GM12878 (cell line): ENCODE data around the gene TBX15. TPM values are rescaled to one million over a fixed set of nuclear protein-coding genes. Genes with fewer than 3 reads are reported as not detected.

Source experiments
- BACH1 ChIP-seq: fragments of 450-650 bp; IDR thresholded peaks from 2 replicates; pipeline ENCODE4 v1.6.1; 2017; ENCODE audit warnings: mild to moderate bottlenecking, borderline replicate concordance
- BHLHE40 ChIP-seq, 2 experiments: fragments of 450-650 bp in 1 of 2; IDR thresholded peaks; 2 replicates each; pipeline ENCODE4 v1.6.1; 2011 to 2017; ENCODE audit warnings: low read depth in 2 of 2, borderline replicate concordance in 1 of 2, improper control_type of control experiment in 1 of 2, low read length in 1 of 2, mild to moderate bottlenecking in 1 of 2
- BMI1 ChIP-seq: fragments of 450-650 bp; IDR thresholded peaks from 2 replicates; pipeline ENCODE4 v1.6.1; 2016; ENCODE audit warnings: mild to moderate bottlenecking, moderate library complexity, borderline replicate concordance
- CBX5 ChIP-seq: sonication (generic); IDR thresholded peaks from 2 replicates; pipeline ENCODE4 v1.6.1; 2016; ENCODE audit warnings: low read depth, moderate library complexity, mild to moderate bottlenecking, inconsistent platforms
- CEBPB ChIP-seq, 2 experiments: fragments of 150-350 bp in 1 of 2; IDR thresholded peaks; 2 replicates each; pipeline ENCODE4 v1.6.1; 2012 to 2014; ENCODE audit warnings: low read depth in 2 of 2, low read length in 2 of 2, borderline replicate concordance in 1 of 2, inconsistent platforms in 1 of 2
- CHD2 ChIP-seq: IDR thresholded peaks from 2 replicates; pipeline ENCODE4 v1.6.1; 2011; ENCODE audit warnings: low read depth, low read length, improper control_type of control experiment, borderline replicate concordance
- CTCF ChIP-seq, 3 experiments: IDR thresholded peaks in 2 of 3; conservative IDR thresholded peaks in 1 of 3; 2 replicates each; pipeline ENCODE4 v1.5.1; 2011; ENCODE audit warnings: low read depth in 3 of 3, low read length in 3 of 3, mild to moderate bottlenecking in 3 of 3, control low read depth in 2 of 3, moderate library complexity in 2 of 3, inconsistent platforms in 1 of 3, mixed read lengths in 1 of 3; ENCODE audit not compliant: control insufficient read depth in 2 of 3, insufficient read depth in 1 of 3; ENCODE audit errors: extremely low read depth in 1 of 3
- GABPA ChIP-seq: IDR thresholded peaks from 2 replicates; pipeline ENCODE4 v1.6.1; 2014; ENCODE audit warnings: antibody characterized with exemption, low read depth, mild to moderate bottlenecking, inconsistent platforms
- IKZF2 ChIP-seq, 2 experiments: fragments of 450-650 bp; IDR thresholded peaks; 2 replicates each; pipeline ENCODE4 v1.6.1; 2017; ENCODE audit warnings: mild to moderate bottlenecking in 2 of 2, moderate library complexity in 2 of 2
- KAT2A ChIP-seq: conservative IDR thresholded peaks from 2 replicates; pipeline ENCODE4 v1.6.1; 2011; ENCODE audit warnings: low read depth, low read length; ENCODE audit not compliant: control insufficient read depth
- KLF5 ChIP-seq: fragments of 450-650 bp; IDR thresholded peaks from 2 replicates; pipeline ENCODE4 v1.6.1; 2014; ENCODE audit warnings: mild to moderate bottlenecking; ENCODE audit not compliant: partially characterized antibody
- MEF2A ChIP-seq: IDR thresholded peaks from 2 replicates; pipeline ENCODE4 v1.6.1; 2011; ENCODE audit warnings: low read depth, mild to moderate bottlenecking, low read length, moderate library complexity; ENCODE audit not compliant: insufficient read depth
- MTA2 ChIP-seq: fragments of 450-650 bp; IDR thresholded peaks from 2 replicates; pipeline ENCODE4 v1.6.1; 2016; ENCODE audit warnings: low read depth, mild to moderate bottlenecking, moderate library complexity
- MTA3 ChIP-seq: IDR thresholded peaks from 2 replicates; pipeline ENCODE4 v1.6.1; 2012; ENCODE audit warnings: low read length, inconsistent platforms, borderline replicate concordance
- MXI1 ChIP-seq: fragments of 150-350 bp; IDR thresholded peaks from 2 replicates; pipeline ENCODE4 v1.6.1; 2011; ENCODE audit warnings: low read depth, mild to moderate bottlenecking, inconsistent platforms, low read length, improper control_type of control experiment
- NBN ChIP-seq: fragments of 450-650 bp; IDR thresholded peaks from 2 replicates; pipeline ENCODE4 v1.6.1; 2016
- PML ChIP-seq: IDR thresholded peaks from 2 replicates; pipeline ENCODE4 v1.6.1; 2012; ENCODE audit warnings: low read length, inconsistent platforms
- RAD51 ChIP-seq: fragments of 450-650 bp; IDR thresholded peaks from 2 replicates; pipeline ENCODE4 v1.6.1; 2016; ENCODE audit warnings: moderate library complexity, mild to moderate bottlenecking, inconsistent platforms
- RUNX3 ChIP-seq: IDR thresholded peaks from 2 replicates; pipeline ENCODE4 v1.6.1; 2012; ENCODE audit warnings: low read length, inconsistent platforms
- SPI1 ChIP-seq: IDR thresholded peaks from 2 replicates; pipeline ENCODE4 v1.6.1; 2011; ENCODE audit warnings: low read depth, mild to moderate bottlenecking, low read length, moderate library complexity, borderline replicate concordance; ENCODE audit not compliant: insufficient read depth
- SREBF1 ChIP-seq: IDR thresholded peaks from 2 replicates; pipeline ENCODE4 v1.6.1; 2012; ENCODE audit warnings: mild to moderate bottlenecking, low read length
- YBX1 ChIP-seq: fragments of 450-650 bp; IDR thresholded peaks from 2 replicates; pipeline ENCODE4 v1.6.1; 2016; ENCODE audit warnings: antibody characterized with exemption
- YY1 ChIP-seq: IDR thresholded peaks from 2 replicates; pipeline ENCODE4 v1.6.1; 2011; ENCODE audit warnings: low read depth, mild to moderate bottlenecking, low read length
- polyA plus RNA-seq, 11 experiments: library from polyadenylated mRNA; depleted of rRNA in 4 of 11; unstranded in 6 of 11; stranded (reverse) in 5 of 11; fragments of >200 nt; fragmentation: Nextera tagmentation in 4 of 11; fragmentation: Illumina TruSeq in 1 of 11; extraction: Ambion mirVana in 4 of 11; extraction: Trizol in 1 of 11; gene quantifications; 1 replicate in 1 of 11; 2 replicates in 10 of 11; pipeline versions ENCODE4 v1.2.1 to v1.2.3, GENCODE V29; 2011 to 2016; ENCODE audit warnings: inconsistent platforms in 2 of 11, missing spikeins in 2 of 11, low read depth in 1 of 11
- total RNA-seq, 4 experiments: library from RNA; depleted of rRNA in 3 of 4; stranded (reverse); fragments of >200 nt in 3 of 4; fragmentation: Illumina TruSeq in 1 of 4; extraction: Trizol in 1 of 4; gene quantifications; 2 replicates each; pipeline versions ENCODE4 v1.2.1 to v1.2.3, GENCODE V29; 2013 to 2021
- TF ChIP-seq, protein P1 (sequence below): fragments of 450-650 bp; IDR thresholded peaks from 2 replicates; pipeline ENCODE4 v1.6.1; 2016; ENCODE audit warnings: mild to moderate bottlenecking
- TF ChIP-seq, protein P2 (sequence below): fragments of 450-650 bp; conservative IDR thresholded peaks from 2 replicates; pipeline ENCODE4 v1.6.1; 2017; ENCODE audit warnings: mild to moderate bottlenecking, moderate library complexity

TBX15 gene
- total and polyA plus RNA-seq, 10 of the 15 experiments (the other 5 are each of a cell fraction or from before 2014, with no cell fraction given) = 0.64 to 9.4 (median 0.99) TPM

- TF ChIP-seq KAT2A (no peak), PML (no peak), NBN (no peak; the same call in 1 of the 2 replicates), CTCF (IDR thresholded peaks at IDR 0.05 in 2 of 3, conservative IDR thresholded peaks at IDR 0.05 in 1 of 3; ENCODE audit: control insufficient read depth in 2 of 3, extremely low read depth in 1 of 3, insufficient read depth in 1 of 3, low read depth in 3 of 3, low read length in 3 of 3) (no peak), RUNX3 (peak; percentile 35; the same call in 1 of the 2 replicates), SREBF1 (no peak), GABPA (no peak), MTA2 (peak; percentile 87), RAD51 (no peak), CHD2 (peak; percentile 61; the same call in 1 of the 2 replicates), BMI1 (peak; percentile 43; the same call in 1 of the 2 replicates), MTA3 (no peak), KLF5 (no peak), MXI1 (peak; percentile 55; the same call in 1 of the 2 replicates), MEF2A (peak; percentile 83), SPI1 (peak; percentile 68; the same call in 1 of the 2 replicates), YBX1 (no peak), YY1 (0 out of 2 replicates have a peak, but pooled peaks have one; percentile 24), BACH1 (no peak), CEBPB (IDR thresholded peaks at IDR 0.05; ENCODE audit: borderline replicate concordance in 1 of 2, low read depth in 2 of 2, low read length in 2 of 2) (no peak), CBX5 (no peak), IKZF2 (IDR thresholded peaks at IDR 0.05) (peak; percentile 66 to 80; a peak in 2 of 4 replicates), BHLHE40 (IDR thresholded peaks at IDR 0.05; ENCODE audit: borderline replicate concordance in 1 of 2, low read depth in 2 of 2, low read length in 1 of 2) (no peak; a peak in 1 of 4 replicates)
- TF ChIP-seq, protein P1, sequence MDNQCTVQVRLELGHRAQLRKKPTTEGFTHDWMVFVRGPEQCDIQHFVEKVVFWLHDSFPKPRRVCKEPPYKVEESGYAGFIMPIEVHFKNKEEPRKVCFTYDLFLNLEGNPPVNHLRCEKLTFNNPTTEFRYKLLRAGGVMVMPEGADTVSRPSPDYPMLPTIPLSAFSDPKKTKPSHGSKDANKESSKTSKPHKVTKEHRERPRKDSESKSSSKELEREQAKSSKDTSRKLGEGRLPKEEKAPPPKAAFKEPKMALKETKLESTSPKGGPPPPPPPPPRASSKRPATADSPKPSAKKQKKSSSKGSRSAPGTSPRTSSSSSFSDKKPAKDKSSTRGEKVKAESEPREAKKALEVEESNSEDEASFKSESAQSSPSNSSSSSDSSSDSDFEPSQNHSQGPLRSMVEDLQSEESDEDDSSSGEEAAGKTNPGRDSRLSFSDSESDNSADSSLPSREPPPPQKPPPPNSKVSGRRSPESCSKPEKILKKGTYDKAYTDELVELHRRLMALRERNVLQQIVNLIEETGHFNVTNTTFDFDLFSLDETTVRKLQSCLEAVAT = peak; percentile 38; the same call in 1 of the 2 replicates
- TF ChIP-seq, protein P2, sequence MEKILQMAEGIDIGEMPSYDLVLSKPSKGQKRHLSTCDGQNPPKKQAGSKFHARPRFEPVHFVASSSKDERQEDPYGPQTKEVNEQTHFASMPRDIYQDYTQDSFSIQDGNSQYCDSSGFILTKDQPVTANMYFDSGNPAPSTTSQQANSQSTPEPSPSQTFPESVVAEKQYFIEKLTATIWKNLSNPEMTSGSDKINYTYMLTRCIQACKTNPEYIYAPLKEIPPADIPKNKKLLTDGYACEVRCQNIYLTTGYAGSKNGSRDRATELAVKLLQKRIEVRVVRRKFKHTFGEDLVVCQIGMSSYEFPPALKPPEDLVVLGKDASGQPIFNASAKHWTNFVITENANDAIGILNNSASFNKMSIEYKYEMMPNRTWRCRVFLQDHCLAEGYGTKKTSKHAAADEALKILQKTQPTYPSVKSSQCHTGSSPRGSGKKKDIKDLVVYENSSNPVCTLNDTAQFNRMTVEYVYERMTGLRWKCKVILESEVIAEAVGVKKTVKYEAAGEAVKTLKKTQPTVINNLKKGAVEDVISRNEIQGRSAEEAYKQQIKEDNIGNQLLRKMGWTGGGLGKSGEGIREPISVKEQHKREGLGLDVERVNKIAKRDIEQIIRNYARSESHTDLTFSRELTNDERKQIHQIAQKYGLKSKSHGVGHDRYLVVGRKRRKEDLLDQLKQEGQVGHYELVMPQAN = no peak
Observed at GRCh38 chr1:118918230-118918939, 69.8 kb downstream of the TBX15 start (continued).
